ENCODE data around the gene HELQ.

- TF ChIP-seq CTCF (IDR thresholded peaks at IDR 0.05 in 2 of 3, conservative IDR thresholded peaks at IDR 0.05 in 1 of 3; ENCODE audit: insufficient read depth in 2 of 3, low read depth in 1 of 3, low read length in 3 of 3) (no peak), ZBTB1 (CRISPR knock-in tag; IDR thresholded peaks at IDR 0.05; ENCODE audit: borderline replicate concordance, low read depth) (no peak), REST (IDR thresholded peaks at IDR 0.05; ENCODE audit: borderline replicate concordance) (no peak), REST (CRISPR knock-in tag; IDR thresholded peaks at IDR 0.05; ENCODE audit: low read depth) (no peak), MAX (CRISPR knock-in tag; IDR thresholded peaks at IDR 0.05) (no peak), ID3 (CRISPR knock-in tag; IDR thresholded peaks at IDR 0.05) (no peak), ID3 (tag; IDR thresholded peaks at IDR 0.05) (no peak), HMG20B (CRISPR knock-in tag; IDR thresholded peaks at IDR 0.05) (no peak), POLR2A (conservative IDR thresholded peaks at IDR 0.05) (no peak), ZNF785 (CRISPR knock-in tag; IDR thresholded peaks at IDR 0.05) (no peak), ZNF384 (IDR thresholded peaks at IDR 0.05; ENCODE audit: low read depth, low read length) (no peak), ZNF24 (IDR thresholded peaks at IDR 0.05) (no peak), ZBTB33 (CRISPR knock-in tag; IDR thresholded peaks at IDR 0.05) (no peak)
Measured at GRCh38 chr4:83440148-83440814, 15.3 kb downstream of the HELQ start.

All from K562 (cell line).